GM13976 (cell line): ENCODE data around the gene SAMD4A.
A peak's percentile ranks its signal among the peaks of the same experiment; 100 is the strongest.

ENCODE experiments used
- DNase-seq: peaks from one replicate; pipeline ENCODE4 v3.0.0; 2012; ENCODE audit warnings: low spot score
- CTCF ChIP-seq: IDR thresholded peaks from 2 replicates; pipeline ENCODE4 v1.5.1; 2012; ENCODE audit warnings: borderline replicate concordance, mild to moderate bottlenecking; ENCODE audit not compliant: insufficient read depth; ENCODE audit errors: extremely low read depth, missing control alignments, control extremely low read depth
- in situ Hi-C: fragments of 300-500 bp; cut with MboI; formaldehyde crosslinking; loops from one replicate; pipeline ENCODE4 v1.12.0; 2022; ENCODE audit warnings: low sequenced_read_pairs, mixed read lengths, inconsistent platforms; ENCODE audit not compliant: unreplicated experiment

The SAMD4A gene

GRCh38 chr14:54609576-54609975, 42.6 kb downstream of the SAMD4A start:
- in situ Hi-C loops = no loop called here
- TF ChIP-seq CTCF = no peak
- no peak for DNase-seq

GRCh38 chr14:54610051-54610977, 43.4 kb downstream of the SAMD4A start:
- in situ Hi-C loops = no loop called here
- DNase-seq = no peak
- TF ChIP-seq CTCF = no peak

GRCh38 chr14:54614296-54614695, 47.4 kb downstream of the SAMD4A start:
- in situ Hi-C loops = no loop called here
- DNase-seq = no peak
- no peak for TF ChIP-seq CTCF

GRCh38 chr14:54617467-54617866, 50.5 kb downstream of the SAMD4A start:
- no peak for TF ChIP-seq CTCF
- in situ Hi-C loops = no loop called here
- no peak for DNase-seq

- in situ Hi-C loops = no loop called here
- no peak for DNase-seq
- TF ChIP-seq CTCF = no peak
Observed at GRCh38 chr14:54621686-54622085, 54.8 kb downstream of the SAMD4A start.

GRCh38 chr14:54622192-54622958, 55.4 kb downstream of the SAMD4A start:
- TF ChIP-seq CTCF = no peak
- DNase-seq = peak; percentile 78
- in situ Hi-C loops = no loop called here
